ENCODE results near the gene MACC1. TPM values are rescaled to one million over a fixed set of nuclear protein-coding genes. Genes with fewer than 3 reads are reported as not detected.

Gene MACC1
- total RNA-seq, 1 experiment from 2014 or later, result 7.9 TPM

DNA sequence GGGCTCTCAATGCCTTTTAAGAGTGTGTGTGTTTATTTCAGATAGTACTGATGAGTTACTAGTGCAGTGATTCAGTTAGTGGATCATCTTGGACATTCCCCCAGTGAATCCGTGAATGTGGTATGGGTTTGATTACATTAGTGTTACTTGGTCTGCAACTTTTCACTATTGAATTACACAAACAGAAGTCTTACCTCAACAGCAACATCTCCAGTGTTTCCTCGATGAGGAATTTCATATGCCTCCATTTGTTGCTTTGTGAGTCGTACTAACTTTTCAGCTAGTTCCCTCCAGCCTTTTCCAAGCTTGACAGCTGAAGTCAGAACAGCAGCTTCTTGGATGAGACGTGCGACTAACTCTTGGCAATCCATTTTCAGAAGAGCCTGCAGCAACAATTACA is 63.2 kb downstream of the MACC1 start:
- no peaks in the 10 kb centered on the region for H3K79me2 ChIP-seq (ENCODE audit: low read length)
- H3K4me2 ChIP-seq (ENCODE audit: low read length), result no peak overlapping the region
- H3K4me1 ChIP-seq (ENCODE audit: insufficient read depth, low read length), result peaks cover 32% of the 10 kb centered on the region
- ATAC-seq, result no peak
- POLR2A ChIA-PET (ENCODE audit: unreplicated experiment), result interaction anchor here (0.6 kb wide), 1 partner anchor 860 kb away, joined by 3 read pairs; no protein-coding TSS in a partner anchor
- no peaks in the 10 kb centered on the region; the same call in 1 of the 2 replicates for H3K36me3 ChIP-seq (ENCODE audit: low read depth, low read length)
- TF ChIP-seq EZH2 (IDR thresholded peaks at IDR 0.05; ENCODE audit: low read length, unreplicated experiment) (no peak), EZH2phosphoT487 (IDR thresholded peaks at IDR 0.05; ENCODE audit: borderline replicate concordance, low read length) (no peak)
- TF ChIP-seq, protein P1, sequence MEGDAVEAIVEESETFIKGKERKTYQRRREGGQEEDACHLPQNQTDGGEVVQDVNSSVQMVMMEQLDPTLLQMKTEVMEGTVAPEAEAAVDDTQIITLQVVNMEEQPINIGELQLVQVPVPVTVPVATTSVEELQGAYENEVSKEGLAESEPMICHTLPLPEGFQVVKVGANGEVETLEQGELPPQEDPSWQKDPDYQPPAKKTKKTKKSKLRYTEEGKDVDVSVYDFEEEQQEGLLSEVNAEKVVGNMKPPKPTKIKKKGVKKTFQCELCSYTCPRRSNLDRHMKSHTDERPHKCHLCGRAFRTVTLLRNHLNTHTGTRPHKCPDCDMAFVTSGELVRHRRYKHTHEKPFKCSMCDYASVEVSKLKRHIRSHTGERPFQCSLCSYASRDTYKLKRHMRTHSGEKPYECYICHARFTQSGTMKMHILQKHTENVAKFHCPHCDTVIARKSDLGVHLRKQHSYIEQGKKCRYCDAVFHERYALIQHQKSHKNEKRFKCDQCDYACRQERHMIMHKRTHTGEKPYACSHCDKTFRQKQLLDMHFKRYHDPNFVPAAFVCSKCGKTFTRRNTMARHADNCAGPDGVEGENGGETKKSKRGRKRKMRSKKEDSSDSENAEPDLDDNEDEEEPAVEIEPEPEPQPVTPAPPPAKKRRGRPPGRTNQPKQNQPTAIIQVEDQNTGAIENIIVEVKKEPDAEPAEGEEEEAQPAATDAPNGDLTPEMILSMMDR (conservative IDR thresholded peaks at IDR 0.05; ENCODE audit: low read depth, low read length), result no peak
- no peaks in the 10 kb centered on the region for H3K9me3 ChIP-seq (ENCODE audit: low read length)
- H3K4me3 ChIP-seq (ENCODE audit: low read length), result no peak overlapping the region
- BruUV-seq (replicated peaks), result no TSS peak
- H3K27me3 ChIP-seq (ENCODE audit: low read length), result no peaks in the 10 kb centered on the region
- no peaks in the 10 kb centered on the region for H3K9me2 ChIP-seq (replicated peaks; ENCODE audit: low read length)
- H3K27ac ChIP-seq (ENCODE audit: low read length), result peak overlapping the region; percentile 1; the same call in 1 of the 2 replicates
- CTCF ChIA-PET, result no interaction called here
- DNase-seq, result peak; percentile 42
- intact Hi-C loops (cut with micrococcal nuclease), result no loop called here
- H3K9ac ChIP-seq (ENCODE audit: low read length), result no peak overlapping the region
- H4K20me1 ChIP-seq (ENCODE audit: low read length), result no peaks in the 10 kb centered on the region
- no peak overlapping the region for H2AFZ ChIP-seq (ENCODE audit: low read length)
- no peaks in the 10 kb centered on the region for H3F3A ChIP-seq (ENCODE audit: low read length, unreplicated experiment)

DNA sequence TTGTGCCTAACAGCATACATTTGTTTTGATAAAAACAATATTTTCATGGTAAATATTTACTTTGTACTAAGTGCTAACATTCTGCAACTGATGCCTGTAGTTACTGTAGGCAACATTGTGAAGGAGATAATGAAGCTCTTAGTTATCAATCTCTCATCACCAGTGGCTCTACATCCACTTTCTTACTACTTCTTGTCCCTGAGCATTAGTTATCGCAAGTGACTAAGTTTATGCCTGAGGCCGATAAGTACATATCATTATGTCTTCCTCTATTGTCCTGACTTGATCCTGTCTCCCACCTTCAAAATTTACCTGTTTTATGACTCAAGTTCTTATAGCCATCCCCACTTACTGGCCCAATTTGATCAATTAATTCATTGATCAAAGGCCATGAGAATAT is 63.6 kb downstream of the MACC1 start:
- no peak overlapping the region for H3K4me2 ChIP-seq (ENCODE audit: low read length)
- H3K9me2 ChIP-seq (replicated peaks; ENCODE audit: low read length), result no peaks in the 10 kb centered on the region
- no peaks in the 10 kb centered on the region for H4K20me1 ChIP-seq (ENCODE audit: low read length)
- H3K4me1 ChIP-seq (ENCODE audit: insufficient read depth, low read length), result peaks cover 32% of the 10 kb centered on the region
- DNase-seq, result peak; percentile 15
- TF ChIP-seq EZH2phosphoT487 (IDR thresholded peaks at IDR 0.05; ENCODE audit: borderline replicate concordance, low read length), result no peak
- TF ChIP-seq, protein P1 (conservative IDR thresholded peaks at IDR 0.05; ENCODE audit: low read depth, low read length), result no peak
- no peak for TF ChIP-seq EZH2 (IDR thresholded peaks at IDR 0.05; ENCODE audit: low read length, unreplicated experiment)
- H2AFZ ChIP-seq (ENCODE audit: low read length), result no peak overlapping the region
- POLR2A ChIA-PET (ENCODE audit: unreplicated experiment), result no interaction called here
- peak overlapping the region; percentile 1; the same call in 1 of the 2 replicates for H3K27ac ChIP-seq (ENCODE audit: low read length)
- BruUV-seq (replicated peaks), result no TSS peak
- no peaks in the 10 kb centered on the region for H3K27me3 ChIP-seq (ENCODE audit: low read length)
- H3K79me2 ChIP-seq (ENCODE audit: low read length), result no peaks in the 10 kb centered on the region
- no peaks in the 10 kb centered on the region for H3K9me3 ChIP-seq (ENCODE audit: low read length)
- H3K9ac ChIP-seq (ENCODE audit: low read length), result no peak overlapping the region
- H3K4me3 ChIP-seq (ENCODE audit: low read length), result no peak overlapping the region
- CTCF ChIA-PET, result no interaction called here
- no peaks in the 10 kb centered on the region for H3F3A ChIP-seq (ENCODE audit: low read length, unreplicated experiment)
- no peak for ATAC-seq
- H3K36me3 ChIP-seq (ENCODE audit: low read depth, low read length), result no peaks in the 10 kb centered on the region; the same call in 1 of the 2 replicates
- intact Hi-C loops (cut with micrococcal nuclease), result no loop called here

DNA sequence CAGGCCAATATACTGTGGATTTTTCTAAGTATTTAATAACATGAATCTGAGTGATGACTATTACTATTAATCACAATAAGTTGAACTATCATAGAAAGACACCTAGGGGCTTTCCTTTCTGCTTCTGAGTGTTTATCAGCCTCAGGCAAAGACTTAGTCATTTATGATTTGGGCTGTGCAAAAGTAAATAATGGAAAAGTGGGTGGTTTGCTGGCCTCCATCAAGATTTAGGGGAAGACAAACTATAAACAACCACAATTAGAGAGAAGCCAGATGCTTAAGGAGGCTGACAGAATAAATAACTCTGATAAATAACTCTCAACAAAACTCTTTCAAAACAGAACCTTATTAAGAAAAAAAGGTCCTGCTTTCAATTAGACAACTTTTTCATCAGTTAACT is 64.7 kb downstream of the MACC1 start:
- ATAC-seq (peak; percentile 89), DNase-seq (peak; percentile 88)
- Histone ChIP-seq H3K9me3 (ENCODE audit: low read length) (no peaks in the 10 kb centered on the region), H3K79me2 (ENCODE audit: low read length) (no peaks in the 10 kb centered on the region), H3K9me2 (replicated peaks; ENCODE audit: low read length) (no peaks in the 10 kb centered on the region), H4K20me1 (ENCODE audit: low read length) (no peaks in the 10 kb centered on the region), H3K4me1 (ENCODE audit: insufficient read depth, low read length) (peaks cover 32% of the 10 kb centered on the region), H3F3A (ENCODE audit: low read length, unreplicated experiment) (no peaks in the 10 kb centered on the region), H2AFZ (ENCODE audit: low read length) (no peak overlapping the region), H3K27me3 (ENCODE audit: low read length) (no peaks in the 10 kb centered on the region), H3K4me3 (ENCODE audit: low read length) (no peak overlapping the region), H3K27ac (ENCODE audit: low read length) (peak overlapping the region; percentile 78), H3K36me3 (ENCODE audit: low read depth, low read length) (no peaks in the 10 kb centered on the region), H3K9ac (ENCODE audit: low read length) (no peak overlapping the region), H3K4me2 (ENCODE audit: low read length) (peak overlapping the region; percentile 72)
- CTCF ChIA-PET, result no interaction called here
- intact Hi-C loops (cut with micrococcal nuclease), result loop anchor here (1.0 kb wide), 2 partner anchors 121 to 194 kb away; no protein-coding TSS in a partner anchor
- POLR2A ChIA-PET (ENCODE audit: unreplicated experiment), result interaction anchor here (0.6 kb wide), 1 partner anchor 194 kb away, joined by 4 read pairs; no protein-coding TSS in a partner anchor
- TF ChIP-seq EZH2 (IDR thresholded peaks at IDR 0.05; ENCODE audit: low read length, unreplicated experiment), result no peak
- no peak for TF ChIP-seq EZH2phosphoT487 (IDR thresholded peaks at IDR 0.05; ENCODE audit: borderline replicate concordance, low read length)
- TF ChIP-seq, protein P1 (conservative IDR thresholded peaks at IDR 0.05; ENCODE audit: low read depth, low read length), result no peak
- no TSS peak for BruUV-seq (replicated peaks)

All from PC-3 (cell line).